Dermis microvascular lymphatic vessel endothelial cell (primary cell): ENCODE results near the gene BCAS3. TPM values are rescaled to one million over a fixed set of nuclear protein-coding genes. Genes with fewer than 3 reads are reported as not detected.
"Not testable (repeated sequence)": the region's sequence is repeated elsewhere in the genome, so short reads cannot be mapped to it uniquely, and the experiment has no call there.

ENCODE experiments used
- DNase-seq, 2 donors: peaks; one replicate each; pipeline versions ENCODE4 v3.0.0 to v3.0.0-alpha.2; 2010; ENCODE audit warnings: low read depth in 2 of 2
- total RNA-seq: library from RNA; depleted of rRNA; stranded (reverse); fragments of >200 nt; gene quantifications from 2 replicates; pipeline ENCODE4 v1.2.1, GENCODE V29; 2014

Gene BCAS3
- total RNA-seq, 1 donor from 2014 or later = 11.3 TPM

GRCh38 chr17:60874772-60875171 lies 197.1 kb downstream of the BCAS3 start:
- DNase-seq = no peak

- not testable (repeated sequence) for DNase-seq
These were observed 209.3 kb downstream of the BCAS3 start for GRCh38 chr17:60886731-60887613.

GRCh38 chr17:60887614-60888028 lies 210.0 kb downstream of the BCAS3 start:
- no peak for DNase-seq

GRCh38 chr17:60888812-60889709 lies 211.4 kb downstream of the BCAS3 start:
- no peak for DNase-seq

- DNase-seq = no peak
These were observed 213.5 kb downstream of the BCAS3 start for GRCh38 chr17:60891149-60891548.

- no peak for DNase-seq
These were observed 215.8 kb downstream of the BCAS3 start for GRCh38 chr17:60893475-60893874.

- no peak for DNase-seq
These were observed 219.3 kb downstream of the BCAS3 start for GRCh38 chr17:60896996-60897395.

- DNase-seq = no peak
These were observed 221.5 kb downstream of the BCAS3 start for GRCh38 chr17:60899115-60899514.

- no peak for DNase-seq
These were observed 223.0 kb downstream of the BCAS3 start for GRCh38 chr17:60900688-60901087.

- no peak for DNase-seq
These were observed 223.6 kb downstream of the BCAS3 start for GRCh38 chr17:60901242-60901641.

- DNase-seq = peak in 1 of 2 donors; percentile 2
These were observed 224.2 kb downstream of the BCAS3 start for GRCh38 chr17:60901806-60902205.

GRCh38 chr17:60902399-60902798 lies 224.7 kb downstream of the BCAS3 start:
- DNase-seq = no peak

GRCh38 chr17:60904582-60904981 lies 226.9 kb downstream of the BCAS3 start:
- DNase-seq = no peak

GRCh38 chr17:60905709-60906108 lies 228.1 kb downstream of the BCAS3 start:
- DNase-seq = no peak

- DNase-seq = no peak
These were observed 230.7 kb downstream of the BCAS3 start for GRCh38 chr17:60908324-60908723.

GRCh38 chr17:60909405-60909804 lies 231.8 kb downstream of the BCAS3 start:
- DNase-seq = no peak

- DNase-seq = no peak
These were observed 232.8 kb downstream of the BCAS3 start for GRCh38 chr17:60910415-60910814.

- DNase-seq = no peak
These were observed 236.4 kb downstream of the BCAS3 start for GRCh38 chr17:60914078-60914477.

GRCh38 chr17:60916043-60916442 lies 238.4 kb downstream of the BCAS3 start:
- no peak for DNase-seq

- no peak for DNase-seq
These were observed 242.5 kb downstream of the BCAS3 start for GRCh38 chr17:60920107-60920506.

- DNase-seq = no peak
These were observed 245.3 kb downstream of the BCAS3 start for GRCh38 chr17:60923000-60923399.

GRCh38 chr17:60926466-60927183 lies 249.0 kb downstream of the BCAS3 start:
- peak in 1 of 2 donors; percentile 41 for DNase-seq
